OCI-LY7 (cell line): Measurements from ENCODE around the gene METTL4. TPM values are rescaled to one million over a fixed set of nuclear protein-coding genes. Genes with fewer than 3 reads are reported as not detected.
A peak's percentile ranks its signal among the peaks of the same experiment; 100 is the strongest.

ENCODE experiments used
- BruUV-seq: library from RNA; stranded (reverse); fragments of 400-500 nt; replicated peaks from 2 replicates; lab custom pipeline; 2021; lab: Mats Ljungman, UMichigan
- CTCF ChIA-PET: fragments of 300-600 bp; sonication (Branson Sonifier 250); formaldehyde crosslinking; loops from one replicate; lab custom pipeline; 2022; ENCODE audit warnings: antibody characterized with exemption; ENCODE audit not compliant: unreplicated experiment; lab: Charles Lee
- POLR2A ChIA-PET: fragments of 300-600 bp; sonication (Branson Sonifier 250); formaldehyde crosslinking; loops from one replicate; lab custom pipeline; 2022; ENCODE audit warnings: antibody characterized with exemption; lab: Charles Lee
- DNase-seq: peaks from one replicate; pipeline ENCODE4 v3.0.0-alpha.2; 2015; ENCODE audit warnings: low spot score
- H2AFZ ChIP-seq: fragments of 200-600 bp; sonication (generic), shearing (Covaris generic); 2 replicates; pipeline ENCODE4 v1.6.1; 2014; ENCODE audit warnings: mild to moderate bottlenecking, antibody characterized with exemption, low read length, moderate library complexity
- H3K27ac ChIP-seq: fragments of 200-600 bp; sonication (generic); 2 replicates; pipeline ENCODE4 v1.5.1; 2014; ENCODE audit warnings: mixed run types, low read depth, mild to moderate bottlenecking, moderate library complexity, low read length, inconsistent platforms; ENCODE audit not compliant: poor library complexity, severe bottlenecking
- H3K36me3 ChIP-seq: fragments of 200-600 bp; sonication (generic); 2 replicates; pipeline ENCODE4 v1.6.1; 2014; ENCODE audit warnings: mild to moderate bottlenecking, antibody characterized with exemption, low read length, moderate library complexity, mixed read lengths; ENCODE audit not compliant: insufficient read depth
- H3K4me1 ChIP-seq: fragments of 200-600 bp; sonication (generic); 2 replicates; pipeline ENCODE4 v1.5.1; 2014; ENCODE audit warnings: mild to moderate bottlenecking, low read length; ENCODE audit not compliant: insufficient read depth, poor library complexity, severe bottlenecking
- H3K4me2 ChIP-seq: fragments of 200-600 bp; sonication (generic); 2 replicates; pipeline ENCODE4 v1.6.1; 2014; ENCODE audit warnings: mild to moderate bottlenecking, low read length
- H3K4me3 ChIP-seq: fragments of 200-600 bp; sonication (generic); 2 replicates; pipeline ENCODE4 v1.5.1; 2014; ENCODE audit warnings: mild to moderate bottlenecking, low read depth, low read length; ENCODE audit not compliant: poor library complexity, severe bottlenecking
- H3K79me2 ChIP-seq: fragments of 200-600 bp; sonication (generic); 2 replicates; pipeline ENCODE4 v1.6.1; 2016; ENCODE audit warnings: low read depth, mild to moderate bottlenecking, low read length, moderate library complexity, mixed read lengths; ENCODE audit not compliant: insufficient read depth
- H3K9me2 ChIP-seq: fragments of 200-600 bp; sonication (generic); 2 replicates; pipeline ENCODE4 v1.6.1; 2016; ENCODE audit warnings: mild to moderate bottlenecking, low read length, mixed read lengths; ENCODE audit not compliant: insufficient read depth
- H3K9me3 ChIP-seq: fragments of 200-600 bp; sonication (generic); 2 replicates; pipeline ENCODE4 v1.6.1; 2014; ENCODE audit warnings: mild to moderate bottlenecking, mixed run types, low read length, mixed read lengths
- H4K20me1 ChIP-seq: fragments of 200-600 bp; sonication (generic); 2 replicates; pipeline ENCODE4 v1.6.1; 2014; ENCODE audit warnings: mild to moderate bottlenecking, antibody characterized with exemption, low read length, moderate library complexity, mixed read lengths; ENCODE audit not compliant: insufficient read depth
- EZH2phosphoT487 ChIP-seq: fragments of 200-600 bp; sonication (generic); IDR thresholded peaks from 2 replicates; pipeline ENCODE4 v1.6.1; 2018; ENCODE audit warnings: low read depth, borderline replicate concordance, mild to moderate bottlenecking, mixed run types, antibody characterized with exemption, low read length, moderate library complexity, mixed read lengths
- intact Hi-C: fragments of 100-400 bp; cut with micrococcal nuclease; formaldehyde crosslinking; loops from one replicate; pipeline ENCODE4 v1.10.0; 2022; ENCODE audit not compliant: unreplicated experiment
- total RNA-seq, 2 experiments: library from RNA; depleted of rRNA in 1 of 2; stranded (reverse); fragments of >200 nt in 1 of 2; shearing (Covaris generic) in 1 of 2; gene quantifications; 2 replicates each; pipeline ENCODE4 v1.2.3, GENCODE V29; 2014 to 2022
- TF ChIP-seq, protein P1 (sequence below): fragments of 200-600 bp; sonication (generic); conservative IDR thresholded peaks from 2 replicates; pipeline ENCODE4 v1.5.1; 2014; ENCODE audit warnings: mild to moderate bottlenecking, antibody characterized with exemption, low read length, moderate library complexity, mixed read lengths

METTL4 gene
- total RNA-seq, 2 experiments from 2014 or later = 11.8 to 23.7 TPM

DNA sequence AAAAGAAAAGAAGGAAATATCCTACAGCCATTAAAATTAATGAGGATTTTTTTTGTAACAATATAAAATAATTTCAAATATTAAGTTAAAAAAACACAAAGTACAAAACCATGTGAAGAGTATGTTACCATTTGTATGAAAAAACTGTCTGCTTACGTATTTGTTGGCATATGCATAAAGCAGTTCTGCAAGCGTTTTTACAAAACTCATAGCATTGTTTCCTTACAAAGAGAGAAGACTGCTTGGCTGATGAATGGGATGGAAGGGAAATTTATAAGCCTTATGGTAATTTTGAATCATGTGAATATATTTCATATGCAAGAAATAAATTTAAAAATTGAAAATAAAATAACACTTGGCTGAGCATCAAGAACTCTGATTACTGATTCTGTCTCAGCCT lies 63.1 kb downstream of the METTL4 start:
- Histone ChIP-seq H3K27ac (no peak overlapping the region), H3K36me3 (no peaks in the 10 kb centered on the region), H3K79me2 (no peaks in the 10 kb centered on the region), H2AFZ (peak overlapping the region; percentile 70; the same call in 1 of the 2 replicates), H3K4me1 (no peaks in the 10 kb centered on the region), H3K9me2 (no peaks in the 10 kb centered on the region), H3K4me2 (no peak overlapping the region), H3K9me3 (no peaks in the 10 kb centered on the region), H4K20me1 (no peaks in the 10 kb centered on the region), H3K4me3 (no peak overlapping the region)
- BruUV-seq = no TSS peak
- TF ChIP-seq EZH2phosphoT487 = no peak
- TF ChIP-seq, protein P1, sequence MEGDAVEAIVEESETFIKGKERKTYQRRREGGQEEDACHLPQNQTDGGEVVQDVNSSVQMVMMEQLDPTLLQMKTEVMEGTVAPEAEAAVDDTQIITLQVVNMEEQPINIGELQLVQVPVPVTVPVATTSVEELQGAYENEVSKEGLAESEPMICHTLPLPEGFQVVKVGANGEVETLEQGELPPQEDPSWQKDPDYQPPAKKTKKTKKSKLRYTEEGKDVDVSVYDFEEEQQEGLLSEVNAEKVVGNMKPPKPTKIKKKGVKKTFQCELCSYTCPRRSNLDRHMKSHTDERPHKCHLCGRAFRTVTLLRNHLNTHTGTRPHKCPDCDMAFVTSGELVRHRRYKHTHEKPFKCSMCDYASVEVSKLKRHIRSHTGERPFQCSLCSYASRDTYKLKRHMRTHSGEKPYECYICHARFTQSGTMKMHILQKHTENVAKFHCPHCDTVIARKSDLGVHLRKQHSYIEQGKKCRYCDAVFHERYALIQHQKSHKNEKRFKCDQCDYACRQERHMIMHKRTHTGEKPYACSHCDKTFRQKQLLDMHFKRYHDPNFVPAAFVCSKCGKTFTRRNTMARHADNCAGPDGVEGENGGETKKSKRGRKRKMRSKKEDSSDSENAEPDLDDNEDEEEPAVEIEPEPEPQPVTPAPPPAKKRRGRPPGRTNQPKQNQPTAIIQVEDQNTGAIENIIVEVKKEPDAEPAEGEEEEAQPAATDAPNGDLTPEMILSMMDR = no peak
- no peak for DNase-seq
- intact Hi-C loops = no loop called here
- POLR2A ChIA-PET = interaction anchor here (1.4 kb wide), 1 partner anchor 15 kb away, joined by 3 read pairs; no protein-coding TSS in a partner anchor
- CTCF ChIA-PET = interaction anchor here (0.5 kb wide), 1 partner anchor 166 kb away, joined by 3 read pairs; no protein-coding TSS in a partner anchor

GRCh38 chr18:2504642-2505041 lies 66.7 kb downstream of the METTL4 start:
- no peaks in the 10 kb centered on the region for H4K20me1 ChIP-seq
- H3K4me2 ChIP-seq = no peak overlapping the region
- H3K4me1 ChIP-seq = no peaks in the 10 kb centered on the region
- CTCF ChIA-PET = no interaction called here
- no peaks in the 10 kb centered on the region for H3K9me2 ChIP-seq
- no peaks in the 10 kb centered on the region for H3K36me3 ChIP-seq
- intact Hi-C loops = no loop called here
- no peak overlapping the region for H3K27ac ChIP-seq
- DNase-seq = no peak
- no TSS peak for BruUV-seq
- no peaks in the 10 kb centered on the region for H3K79me2 ChIP-seq
- POLR2A ChIA-PET = no interaction called here
- TF ChIP-seq EZH2phosphoT487 = no peak
- TF ChIP-seq, protein P1 = no peak
- no peaks in the 10 kb centered on the region for H3K9me3 ChIP-seq
- H2AFZ ChIP-seq = no peak overlapping the region
- no peak overlapping the region for H3K4me3 ChIP-seq

- Histone ChIP-seq H3K9me3 (no peaks in the 10 kb centered on the region), H2AFZ (no peak overlapping the region), H3K36me3 (no peaks in the 10 kb centered on the region), H3K79me2 (no peaks in the 10 kb centered on the region), H3K27ac (no peak overlapping the region), H3K4me1 (no peaks in the 10 kb centered on the region), H3K9me2 (no peaks in the 10 kb centered on the region), H3K4me3 (no peak overlapping the region), H4K20me1 (no peaks in the 10 kb centered on the region), H3K4me2 (no peak overlapping the region)
- TF ChIP-seq, protein P1 = no peak
- no peak for TF ChIP-seq EZH2phosphoT487
- no TSS peak for BruUV-seq
- ChIA-PET POLR2A (no interaction called here), CTCF (no interaction called here)
- intact Hi-C loops = no loop called here
- no peak for DNase-seq
These were observed 68.4 kb downstream of the METTL4 start for GRCh38 chr18:2502880-2503279.
